IMR-90 (cell line): ENCODE data around the gene REC114. TPM values are rescaled to one million over a fixed set of nuclear protein-coding genes. Genes with fewer than 3 reads are reported as not detected.

Source experiments
- ATAC-seq: fragments of 200-7000 bp; cut with Tn5 transposase; 2 replicates; pipeline ENCODE4 v1.9.1; 2020; ENCODE audit warnings: low read depth, mild to moderate bottlenecking, moderate library complexity
- BruUV-seq: library from RNA; stranded (reverse); fragments of 400-500 nt; replicated peaks from 2 replicates; lab custom pipeline; 2021; lab: Mats Ljungman, UMichigan
- CTCF ChIA-PET: fragments of 300-600 bp; formaldehyde crosslinking; extraction: SDS; loops from one replicate; lab custom pipeline; 2021; ENCODE audit warnings: antibody characterized with exemption; lab: Yijun Ruan, JAX
- POLR2A ChIA-PET: fragments of 300-600 bp; sonication (Branson Sonifier 250); formaldehyde crosslinking; loops from one replicate; lab custom pipeline; 2022; ENCODE audit warnings: antibody characterized with exemption; ENCODE audit not compliant: unreplicated experiment; lab: Charles Lee
- DNase-seq: peaks from one replicate; pipeline ENCODE4 v3.0.0; 2013
- H2AFZ ChIP-seq: replicated peaks from 2 replicates; pipeline ENCODE3; 2013; ENCODE audit warnings: low read length, mild to moderate bottlenecking; ENCODE audit not compliant: poor library complexity
- H2AK5ac ChIP-seq: 2 replicates; pipeline ENCODE4 v1.6.1; 2013; ENCODE audit warnings: low read depth, low read length, inconsistent platforms
- H2AK9ac ChIP-seq: replicated peaks from 2 replicates; pipeline ENCODE3; 2013; ENCODE audit warnings: mild to moderate bottlenecking, low read depth, low read length, moderate library complexity; ENCODE audit not compliant: poor library complexity
- H2BK120ac ChIP-seq: 2 replicates; pipeline ENCODE4 v1.6.1; 2013; ENCODE audit warnings: low read depth, low read length, inconsistent platforms
- H2BK15ac ChIP-seq: 3 replicates; pipeline ENCODE4 v1.6.1; 2013; ENCODE audit warnings: low read depth, low read length, inconsistent platforms
- H2BK20ac ChIP-seq: 2 replicates; pipeline ENCODE4 v1.6.1; 2013; ENCODE audit warnings: low read depth, mild to moderate bottlenecking, inconsistent platforms, low read length, moderate library complexity
- H2BK5ac ChIP-seq: 2 replicates; pipeline ENCODE4 v1.6.1; 2013; ENCODE audit warnings: mild to moderate bottlenecking, low read depth, low read length, inconsistent platforms; ENCODE audit not compliant: poor library complexity, severe bottlenecking
- H3K14ac ChIP-seq: replicated peaks from 2 replicates; pipeline ENCODE4 v1.6.1; 2013; ENCODE audit warnings: low read depth, low read length, inconsistent platforms
- H3K18ac ChIP-seq: 2 replicates; pipeline ENCODE4 v1.6.1; 2013; ENCODE audit warnings: low read depth, low read length, control low read depth
- H3K23ac ChIP-seq: 2 replicates; pipeline ENCODE4 v1.6.1; 2013; ENCODE audit warnings: low read depth, low read length, inconsistent platforms
- H3K27ac ChIP-seq: 2 replicates; pipeline ENCODE4 v1.5.1; 2013; ENCODE audit warnings: mild to moderate bottlenecking, control low read depth, low read length; ENCODE audit not compliant: insufficient read depth
- H3K27me3 ChIP-seq: 2 replicates; pipeline ENCODE4 v1.6.1; 2013; ENCODE audit warnings: low read length; ENCODE audit not compliant: control insufficient read depth, insufficient read depth
- H3K36me3 ChIP-seq: 2 replicates; pipeline ENCODE4 v1.6.1; 2013; ENCODE audit warnings: low read length, mixed read lengths; ENCODE audit not compliant: control insufficient read depth, insufficient read depth
- H3K4ac ChIP-seq: 2 replicates; pipeline ENCODE4 v1.6.1; 2013; ENCODE audit warnings: low read depth, low read length, inconsistent platforms
- H3K4me1 ChIP-seq: 2 replicates; pipeline ENCODE4 v1.6.1; 2013; ENCODE audit warnings: low read length, mixed read lengths; ENCODE audit not compliant: control insufficient read depth, insufficient read depth
- H3K4me2 ChIP-seq: 2 replicates; pipeline ENCODE4 v1.6.1; 2013; ENCODE audit warnings: low read depth, mild to moderate bottlenecking, control low read depth, low read length, moderate library complexity
- H3K4me3 ChIP-seq: 2 replicates; pipeline ENCODE4 v1.5.1; 2013; ENCODE audit warnings: low read depth, mild to moderate bottlenecking, control low read depth, low read length, moderate library complexity; ENCODE audit not compliant: insufficient read depth
- H3K56ac ChIP-seq: 2 replicates; pipeline ENCODE4 v1.6.1; 2013; ENCODE audit warnings: low read length, inconsistent platforms; ENCODE audit not compliant: insufficient read depth; ENCODE audit errors: extremely low read depth
- H3K79me1 ChIP-seq, 2 experiments: 2 replicates each; pipeline ENCODE4 v1.6.1; 2013; ENCODE audit warnings: low read length in 2 of 2, inconsistent platforms in 1 of 2, low read depth in 1 of 2
- H3K9ac ChIP-seq: 2 replicates; pipeline ENCODE4 v1.6.1; 2013; ENCODE audit warnings: low read depth, low read length, control low read depth
- H3K9me1 ChIP-seq: 2 replicates; pipeline ENCODE4 v1.6.1; 2013; ENCODE audit warnings: low read length, inconsistent platforms; ENCODE audit not compliant: insufficient read depth
- H3K9me3 ChIP-seq: 2 replicates; pipeline ENCODE4 v1.6.1; 2013; ENCODE audit warnings: low read length; ENCODE audit not compliant: control insufficient read depth, insufficient read depth
- H4K20me1 ChIP-seq: 2 replicates; pipeline ENCODE4 v1.6.1; 2013; ENCODE audit warnings: low read length, inconsistent platforms; ENCODE audit not compliant: insufficient read depth
- H4K5ac ChIP-seq: 2 replicates; pipeline ENCODE4 v1.6.1; 2013; ENCODE audit warnings: mild to moderate bottlenecking, low read depth, low read length, control low read depth
- H4K8ac ChIP-seq, 2 experiments: 2 replicates each; pipeline ENCODE4 v1.6.1; 2013; ENCODE audit warnings: low read depth in 2 of 2, low read length in 2 of 2, control low read depth in 1 of 2, inconsistent platforms in 1 of 2
- H4K91ac ChIP-seq: 2 replicates; pipeline ENCODE4 v1.6.1; 2013; ENCODE audit warnings: low read depth, low read length, inconsistent platforms; ENCODE audit not compliant: insufficient read depth
- CEBPB ChIP-seq: IDR thresholded peaks from 2 replicates; pipeline ENCODE4 v1.6.1; 2012; ENCODE audit warnings: low read depth, low read length, improper control_type of control experiment
- CHD1 ChIP-seq: IDR thresholded peaks from 2 replicates; pipeline ENCODE4 v1.6.1; 2012; ENCODE audit warnings: low read depth, low read length, improper control_type of control experiment
- MAFK ChIP-seq: IDR thresholded peaks from 2 replicates; pipeline ENCODE4 v1.6.1; 2012; ENCODE audit warnings: low read depth, low read length, improper control_type of control experiment
- MAZ ChIP-seq: IDR thresholded peaks from 2 replicates; pipeline ENCODE4 v1.6.1; 2012; ENCODE audit warnings: low read depth, mild to moderate bottlenecking, low read length, improper control_type of control experiment, moderate library complexity, borderline replicate concordance
- RFX5 ChIP-seq: IDR thresholded peaks from 2 replicates; pipeline ENCODE4 v1.8.0; 2012; ENCODE audit warnings: low read depth, mild to moderate bottlenecking, low read length, moderate library complexity
- WGBS, 2 experiments: methylation state at CpG; one replicate each; pipeline versions ENCODE4 v1.1.5 to v1.1.7; 2013; ENCODE audit warnings: missing lambda C conversion rate in 2 of 2; ENCODE audit not compliant: insufficient read length in 1 of 2; ENCODE audit errors: extremely low coverage in 2 of 2; 5-methylcytosine and 5-hydroxymethylcytosine counted together
- dilution Hi-C: fragments of 300-500 bp; cut with HindIII; formaldehyde crosslinking; loops from one replicate; pipeline ENCODE4 v1.14.3; 2018; ENCODE audit warnings: low sequenced_read_pairs; ENCODE audit not compliant: unreplicated experiment
- in situ Hi-C: fragments of 300-500 bp; cut with MboI; formaldehyde crosslinking; loops from 3 replicates; pipeline ENCODE4 v1.14.3; 2019; ENCODE audit warnings: low sequenced_read_pairs, inconsistent platforms, mixed read lengths
- intact Hi-C: fragments of 100-400 bp; cut with micrococcal nuclease; formaldehyde crosslinking; loops from 2 replicates; pipeline ENCODE4 v1.10.0; 2022
- polyA plus RNA-seq, 3 experiments: library from polyadenylated mRNA; depleted of rRNA; stranded (reverse); fragments of >200 nt; gene quantifications; 2 replicates each; pipeline ENCODE4 v1.2.3, GENCODE V29; 2012; ENCODE audit warnings: low replicate concordance in 1 of 3
- total RNA-seq: library from RNA; depleted of rRNA; stranded (reverse); fragments of >200 nt; gene quantifications from 2 replicates; pipeline ENCODE4 v1.2.3, GENCODE V29; 2012

REC114 gene
- total and polyA plus RNA-seq, 2 of the 4 experiments (the other 2 are of a cell fraction) = not detected

- Histone ChIP-seq H3K9ac (no peak overlapping the region; the same call in 1 of the 2 replicates), H3K23ac (peak overlapping the region; percentile 67), H2AK5ac (peak overlapping the region; percentile 24; the same call in 1 of the 2 replicates), H3K4me1 (peaks cover 33% of the 10 kb centered on the region), H4K5ac (0 out of 2 replicates have a peak overlapping the region, but pooled peaks have one; percentile 5), H3K79me1 (peaks cover 24 to 91% of the 10 kb centered on the region in 2 experiments), H4K91ac (no peak overlapping the region), H3K9me1 (peaks cover 34% of the 10 kb centered on the region), H3K18ac (peak overlapping the region; percentile 70; the same call in 1 of the 2 replicates), H3K56ac (no peak overlapping the region), H2BK15ac (no peak overlapping the region), H3K27ac (peak overlapping the region; percentile 50; the same call in 1 of the 2 replicates), H2AK9ac (peak overlapping the region; percentile 10), H3K27me3 (no peaks in the 10 kb centered on the region), H2BK120ac (no peak overlapping the region), H2BK20ac (0 out of 2 replicates have a peak overlapping the region, but pooled peaks have one; percentile 3), H4K8ac (peak overlapping the region in 1 of 2 experiments; percentile 15; a peak in 1 of 4 replicates), H4K20me1 (peaks cover 91% of the 10 kb centered on the region), H3K14ac (peak overlapping the region; percentile 70; the same call in 1 of the 2 replicates), H3K9me3 (no peaks in the 10 kb centered on the region), H2AFZ (no peak overlapping the region), H3K4ac (peak overlapping the region; percentile 15), H3K4me2 (peak overlapping the region; percentile 64), H3K4me3 (no peak overlapping the region), H3K36me3 (no peaks in the 10 kb centered on the region; the same call in none of the 2 replicates), H2BK5ac (peak overlapping the region; percentile 32)
- dilution Hi-C loops = no loop called here
- no TSS peak for BruUV-seq
- peak; percentile 61 for DNase-seq
- ATAC-seq = peak; percentile 74
- CTCF ChIA-PET = interaction anchor here (0.9 kb wide), 1 partner anchor 12 kb away, joined by 3 read pairs; no protein-coding TSS in a partner anchor
- WGBS, 2 experiments = 24% methylated on average over 2 of the region's 7 CpGs; no CpG with 5 or more reads in 1 of the 2 experiments
- TF ChIP-seq MAZ = no peak
- no peak for TF ChIP-seq CHD1
- TF ChIP-seq RFX5 = no peak
- no peak for TF ChIP-seq MAFK
- peak; percentile 74 for TF ChIP-seq CEBPB
- in situ Hi-C loops = no loop called here
- intact Hi-C loops = no loop called here
- POLR2A ChIA-PET = no interaction called here
Observed at GRCh38 chr15:73601451-73602445, 158.8 kb downstream of the REC114 start.
